ENCODE data around the gene UTS2.

The UTS2 gene

DNA sequence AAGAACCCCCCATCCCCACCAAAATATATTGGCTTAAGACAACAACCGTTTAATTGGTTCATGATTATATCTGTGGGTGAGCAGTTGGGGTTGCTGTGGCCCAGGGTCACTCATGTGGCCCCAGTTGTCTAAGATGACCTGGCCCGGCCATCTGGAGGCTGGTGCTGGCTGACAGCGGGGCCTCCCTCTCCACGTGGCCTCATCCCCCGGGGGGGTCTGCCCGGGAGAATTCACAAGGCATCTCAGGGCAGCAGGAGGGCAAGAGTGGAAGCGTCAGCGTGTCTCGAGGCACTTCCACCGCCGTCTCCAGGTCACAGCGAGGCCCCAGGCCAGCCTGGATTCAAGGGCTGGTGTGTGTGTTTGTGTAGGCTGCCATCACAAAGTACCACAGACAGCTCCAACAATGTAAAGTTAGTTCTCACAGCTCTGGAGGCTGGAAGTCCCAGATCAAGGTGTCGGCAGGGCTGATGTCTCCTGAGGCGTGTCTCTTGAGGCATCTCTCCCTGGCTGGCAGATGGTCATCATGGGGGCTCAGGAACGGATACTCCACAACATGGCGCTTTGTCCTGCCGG is 11.0 kb upstream of the UTS2 start:
- Histone ChIP-seq H3K9me3 (ENCODE audit: control insufficient read depth, low read length) (no peaks in the 10 kb centered on the region), H3K27ac (ENCODE audit: insufficient read depth, low read length, poor library complexity, severe bottlenecking) (no peak overlapping the region), H3K27me3 (replicated peaks; ENCODE audit: control insufficient read depth, insufficient read depth, low read length, poor library complexity, severe bottlenecking) (no peaks in the 10 kb centered on the region), H3K4me3 (ENCODE audit: insufficient read depth, low read depth, low read length, poor library complexity, severe bottlenecking) (no peak overlapping the region), H3K4me1 (ENCODE audit: control insufficient read depth, insufficient read depth, low read length, poor library complexity, severe bottlenecking) (no peaks in the 10 kb centered on the region), H3K36me3 (ENCODE audit: control insufficient read depth, insufficient read depth, low read length) (no peaks in the 10 kb centered on the region)
- DNase-seq, result no peak

DNA sequence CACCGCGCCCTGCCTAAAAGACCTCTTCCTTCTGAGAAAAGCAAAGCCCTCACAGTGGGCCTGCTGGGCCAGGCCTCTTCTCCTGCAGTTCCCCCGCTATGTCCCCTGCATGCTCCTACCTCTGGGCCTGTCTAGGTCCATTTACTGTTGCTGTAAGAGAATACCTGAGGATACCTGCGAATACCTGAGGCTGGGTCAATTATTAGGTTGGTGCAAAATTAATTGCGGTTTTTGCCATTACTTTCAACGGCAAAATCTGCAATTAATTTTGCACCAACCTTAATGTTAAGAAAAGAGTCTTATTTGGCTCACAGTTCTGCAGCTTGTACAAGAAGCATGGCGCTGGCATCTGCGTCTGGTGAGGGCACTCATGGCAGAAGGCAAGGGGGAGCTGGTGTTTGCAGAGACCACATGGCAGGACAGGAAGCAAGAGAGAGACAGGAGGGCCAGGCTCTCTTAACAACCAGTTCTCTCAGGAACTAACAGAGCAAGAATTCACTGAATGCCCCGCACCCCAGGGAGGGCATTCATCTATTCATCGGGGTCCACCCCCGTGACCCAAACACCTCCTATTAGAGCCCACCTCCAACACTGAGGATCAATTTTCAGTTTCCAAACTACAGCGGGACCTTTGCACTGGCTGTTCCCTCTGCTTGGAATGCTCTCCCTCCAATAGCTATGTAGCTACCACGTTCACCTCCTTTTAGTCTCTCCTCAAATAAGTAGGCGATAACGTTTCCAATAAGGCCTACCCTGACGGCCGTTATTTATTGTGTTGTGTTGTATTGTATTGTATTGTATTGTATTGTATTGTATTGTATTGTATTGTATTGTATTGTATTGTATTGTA is 9.6 kb upstream of the UTS2 start:
- no peaks in the 10 kb centered on the region for H3K9me3 ChIP-seq (ENCODE audit: control insufficient read depth, low read length)
- H3K36me3 ChIP-seq (ENCODE audit: control insufficient read depth, insufficient read depth, low read length), result no peaks in the 10 kb centered on the region
- no peaks in the 10 kb centered on the region for H3K4me1 ChIP-seq (ENCODE audit: control insufficient read depth, insufficient read depth, low read length, poor library complexity, severe bottlenecking)

DNA sequence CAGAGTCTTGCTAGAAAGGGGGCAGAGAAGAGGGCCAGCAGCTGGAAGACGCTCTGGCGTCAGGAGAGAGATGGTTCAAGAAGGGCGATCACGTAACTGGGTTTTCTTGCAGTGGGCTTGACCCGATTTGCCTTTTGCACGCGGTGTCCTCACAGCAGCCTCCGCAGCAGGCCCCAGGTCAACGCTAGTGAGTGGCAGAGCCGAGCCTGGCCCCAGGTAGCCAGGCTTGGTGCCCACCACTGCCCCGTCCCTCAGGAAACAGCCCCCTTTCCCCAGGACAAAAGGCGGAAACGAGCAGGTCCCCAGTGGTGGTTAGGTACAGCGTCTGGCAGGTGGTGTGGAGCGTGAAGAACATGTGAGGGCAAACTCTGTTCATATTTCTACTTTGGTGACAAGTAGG is 8.6 kb upstream of the UTS2 start:
- Histone ChIP-seq H3K36me3 (ENCODE audit: control insufficient read depth, insufficient read depth, low read length) (no peaks in the 10 kb centered on the region), H3K4me1 (ENCODE audit: control insufficient read depth, insufficient read depth, low read length, poor library complexity, severe bottlenecking) (no peaks in the 10 kb centered on the region), H3K27ac (ENCODE audit: insufficient read depth, low read length, poor library complexity, severe bottlenecking) (no peak overlapping the region), H3K27me3 (replicated peaks; ENCODE audit: control insufficient read depth, insufficient read depth, low read length, poor library complexity, severe bottlenecking) (no peaks in the 10 kb centered on the region), H3K4me3 (ENCODE audit: insufficient read depth, low read depth, low read length, poor library complexity, severe bottlenecking) (no peak overlapping the region), H3K9me3 (ENCODE audit: control insufficient read depth, low read length) (no peaks in the 10 kb centered on the region)
- DNase-seq, result no peak

More for the DNA sequence above, 9.6 kb upstream of the UTS2 start:
- Histone ChIP-seq H3K4me3 (ENCODE audit: insufficient read depth, low read depth, low read length, poor library complexity, severe bottlenecking) (no peak overlapping the region), H3K27me3 (replicated peaks; ENCODE audit: control insufficient read depth, insufficient read depth, low read length, poor library complexity, severe bottlenecking) (no peaks in the 10 kb centered on the region), H3K27ac (ENCODE audit: insufficient read depth, low read length, poor library complexity, severe bottlenecking) (no peak overlapping the region)
- DNase-seq, result no peak

DNA sequence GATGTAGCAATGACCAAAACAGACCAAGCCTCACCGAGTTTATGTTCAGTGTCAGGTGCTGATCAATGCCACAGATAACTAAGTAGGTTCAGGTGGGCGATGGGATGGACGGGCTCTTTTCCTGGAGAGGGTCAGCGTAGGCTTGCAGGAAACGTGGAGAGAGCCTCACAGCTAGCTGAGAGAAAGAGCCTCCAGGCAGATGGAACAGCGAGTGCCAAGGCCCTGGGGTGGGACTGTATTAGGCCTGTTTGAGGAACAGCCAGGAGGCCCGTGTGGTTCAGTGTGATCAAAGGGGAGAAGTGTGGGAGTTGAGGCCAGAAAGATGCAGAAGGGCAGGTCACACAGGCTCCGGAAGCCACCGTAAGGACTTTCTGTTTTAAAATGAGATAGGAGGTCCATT is 7.3 kb upstream of the UTS2 start:
- H3K27ac ChIP-seq (ENCODE audit: insufficient read depth, low read length, poor library complexity, severe bottlenecking), result no peak overlapping the region
- no peaks in the 10 kb centered on the region for H3K27me3 ChIP-seq (replicated peaks; ENCODE audit: control insufficient read depth, insufficient read depth, low read length, poor library complexity, severe bottlenecking)
- no peak overlapping the region for H3K4me3 ChIP-seq (ENCODE audit: insufficient read depth, low read depth, low read length, poor library complexity, severe bottlenecking)
- DNase-seq, result no peak
- no peaks in the 10 kb centered on the region for H3K36me3 ChIP-seq (ENCODE audit: control insufficient read depth, insufficient read depth, low read length)
- no peaks in the 10 kb centered on the region for H3K9me3 ChIP-seq (ENCODE audit: control insufficient read depth, low read length)
- no peaks in the 10 kb centered on the region for H3K4me1 ChIP-seq (ENCODE audit: control insufficient read depth, insufficient read depth, low read length, poor library complexity, severe bottlenecking)

DNA sequence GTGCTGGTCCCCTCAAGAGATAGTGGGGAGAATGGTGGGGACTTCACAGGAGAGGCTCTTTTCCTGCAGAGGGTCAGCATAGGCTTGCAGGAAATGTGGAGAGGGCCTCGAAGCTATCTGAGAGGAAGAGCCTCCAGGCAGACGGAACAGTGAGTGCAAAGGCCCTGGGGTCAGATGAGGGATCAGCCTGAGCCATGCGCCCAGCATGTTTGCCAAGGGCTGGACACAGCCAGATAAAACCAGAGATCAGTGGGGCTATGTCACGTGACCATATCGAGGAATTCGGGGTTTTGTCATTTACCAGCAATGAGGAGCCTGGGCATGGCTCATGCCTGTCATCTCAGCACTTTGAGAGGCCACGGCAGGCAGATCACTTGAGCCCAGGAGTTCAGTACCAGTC is 6.5 kb upstream of the UTS2 start:
- no peaks in the 10 kb centered on the region for H3K36me3 ChIP-seq (ENCODE audit: control insufficient read depth, insufficient read depth, low read length)
- H3K27me3 ChIP-seq (replicated peaks; ENCODE audit: control insufficient read depth, insufficient read depth, low read length, poor library complexity, severe bottlenecking), result no peaks in the 10 kb centered on the region
- no peak overlapping the region for H3K4me3 ChIP-seq (ENCODE audit: insufficient read depth, low read depth, low read length, poor library complexity, severe bottlenecking)
- H3K4me1 ChIP-seq (ENCODE audit: control insufficient read depth, insufficient read depth, low read length, poor library complexity, severe bottlenecking), result no peaks in the 10 kb centered on the region
- no peak overlapping the region for H3K27ac ChIP-seq (ENCODE audit: insufficient read depth, low read length, poor library complexity, severe bottlenecking)
- no peak for DNase-seq
- no peaks in the 10 kb centered on the region for H3K9me3 ChIP-seq (ENCODE audit: control insufficient read depth, low read length)

DNA sequence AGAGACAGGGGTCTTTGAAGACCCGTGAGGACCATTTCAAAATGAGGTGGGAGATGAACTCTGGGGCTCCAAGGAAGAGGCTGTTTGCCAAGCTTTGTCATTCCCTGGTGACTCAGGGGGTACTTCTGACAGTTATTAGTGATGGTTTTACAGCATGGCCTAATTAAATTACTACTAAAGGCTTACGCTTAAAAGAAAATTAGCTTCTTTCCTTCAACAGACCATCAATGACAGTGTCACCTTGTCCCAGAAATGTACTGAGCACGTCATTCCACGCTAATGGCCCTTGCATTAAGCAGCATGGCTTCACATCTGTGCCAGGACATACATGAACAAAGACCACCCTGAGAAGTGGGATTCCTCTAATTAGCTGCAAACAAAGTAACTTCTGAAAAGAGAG is 5.1 kb upstream of the UTS2 start:
- Histone ChIP-seq H3K36me3 (ENCODE audit: control insufficient read depth, insufficient read depth, low read length) (no peaks in the 10 kb centered on the region), H3K4me1 (ENCODE audit: control insufficient read depth, insufficient read depth, low read length, poor library complexity, severe bottlenecking) (no peaks in the 10 kb centered on the region), H3K9me3 (ENCODE audit: control insufficient read depth, low read length) (no peaks in the 10 kb centered on the region), H3K4me3 (ENCODE audit: insufficient read depth, low read depth, low read length, poor library complexity, severe bottlenecking) (no peak overlapping the region), H3K27me3 (replicated peaks; ENCODE audit: control insufficient read depth, insufficient read depth, low read length, poor library complexity, severe bottlenecking) (no peaks in the 10 kb centered on the region), H3K27ac (ENCODE audit: insufficient read depth, low read length, poor library complexity, severe bottlenecking) (no peak overlapping the region)
- DNase-seq, result no peak

DNA sequence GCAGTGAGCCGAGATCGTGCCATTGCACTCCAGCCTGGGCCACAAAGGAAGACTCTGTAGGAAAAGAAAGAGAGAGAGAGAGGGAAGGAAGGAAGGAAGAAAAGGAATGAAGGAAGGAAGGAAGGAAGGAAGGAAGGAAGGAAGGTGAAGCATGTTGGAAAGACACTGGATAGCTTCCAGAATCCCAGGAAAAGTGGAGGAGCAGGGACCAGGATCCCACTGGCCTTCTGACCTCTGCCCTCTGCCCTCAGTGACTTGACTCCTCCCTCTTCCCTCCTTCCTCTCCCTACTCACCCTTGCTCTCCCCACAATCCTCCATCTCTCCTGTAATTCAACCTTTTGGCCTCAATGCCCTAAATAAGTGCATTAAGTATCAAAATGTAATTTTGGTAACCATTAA is 4.1 kb upstream of the UTS2 start:
- no peaks in the 10 kb centered on the region for H3K27me3 ChIP-seq (replicated peaks; ENCODE audit: control insufficient read depth, insufficient read depth, low read length, poor library complexity, severe bottlenecking)
- DNase-seq, result no peak
- no peaks in the 10 kb centered on the region for H3K36me3 ChIP-seq (ENCODE audit: control insufficient read depth, insufficient read depth, low read length)
- H3K4me1 ChIP-seq (ENCODE audit: control insufficient read depth, insufficient read depth, low read length, poor library complexity, severe bottlenecking), result no peaks in the 10 kb centered on the region
- no peak overlapping the region for H3K27ac ChIP-seq (ENCODE audit: insufficient read depth, low read length, poor library complexity, severe bottlenecking)
- H3K4me3 ChIP-seq (ENCODE audit: insufficient read depth, low read depth, low read length, poor library complexity, severe bottlenecking), result no peak overlapping the region
- H3K9me3 ChIP-seq (ENCODE audit: control insufficient read depth, low read length), result no peaks in the 10 kb centered on the region

DNA sequence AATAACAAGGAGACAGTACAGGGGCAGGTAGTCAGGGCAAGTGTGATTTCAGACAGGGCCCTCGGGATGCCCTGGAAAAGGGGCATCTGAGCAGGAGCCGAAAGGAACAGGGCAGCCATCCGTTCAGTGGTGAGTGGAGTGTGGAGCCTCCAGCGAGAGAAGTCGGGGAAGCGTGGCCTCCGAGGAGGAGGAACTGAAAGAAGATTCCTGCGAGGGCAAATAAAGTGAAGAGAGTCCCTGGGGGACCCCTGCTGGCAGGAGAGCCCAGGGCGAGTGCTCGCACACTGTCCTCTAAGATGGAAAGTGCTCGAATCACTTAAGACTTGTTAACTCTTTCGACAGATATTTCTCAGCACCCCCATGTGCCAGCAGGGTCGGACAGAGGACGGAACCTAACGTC is 3.5 kb upstream of the UTS2 start:
- Histone ChIP-seq H3K27ac (ENCODE audit: insufficient read depth, low read length, poor library complexity, severe bottlenecking) (no peak overlapping the region), H3K36me3 (ENCODE audit: control insufficient read depth, insufficient read depth, low read length) (no peaks in the 10 kb centered on the region), H3K9me3 (ENCODE audit: control insufficient read depth, low read length) (no peaks in the 10 kb centered on the region), H3K4me1 (ENCODE audit: control insufficient read depth, insufficient read depth, low read length, poor library complexity, severe bottlenecking) (no peaks in the 10 kb centered on the region), H3K27me3 (replicated peaks; ENCODE audit: control insufficient read depth, insufficient read depth, low read length, poor library complexity, severe bottlenecking) (no peaks in the 10 kb centered on the region), H3K4me3 (ENCODE audit: insufficient read depth, low read depth, low read length, poor library complexity, severe bottlenecking) (no peak overlapping the region)
- DNase-seq, result no peak

DNA sequence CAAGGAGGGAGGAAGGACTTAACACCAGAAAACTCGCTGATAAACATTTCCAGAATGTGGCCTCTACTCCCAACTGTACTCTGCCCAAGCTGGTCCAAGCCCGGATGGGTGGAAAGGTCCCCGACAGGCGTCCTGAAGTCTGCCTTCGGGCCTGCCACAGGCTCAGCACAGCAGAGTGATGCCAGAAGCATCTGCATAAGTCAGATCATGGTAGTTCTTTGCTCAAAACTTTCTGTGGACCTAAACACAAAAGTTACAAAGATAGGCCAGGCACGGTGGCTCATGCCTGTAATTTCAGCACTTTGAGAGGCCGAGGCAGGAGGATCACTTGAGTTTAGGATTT is 790 bp upstream of the UTS2 start:
- H3K27ac ChIP-seq (ENCODE audit: insufficient read depth, low read length, poor library complexity, severe bottlenecking), result no peak overlapping the region
- no peak for DNase-seq
- H3K9me3 ChIP-seq (ENCODE audit: control insufficient read depth, low read length), result no peaks in the 10 kb centered on the region
- H3K36me3 ChIP-seq (ENCODE audit: control insufficient read depth, insufficient read depth, low read length), result no peaks in the 10 kb centered on the region
- H3K4me1 ChIP-seq (ENCODE audit: control insufficient read depth, insufficient read depth, low read length, poor library complexity, severe bottlenecking), result no peaks in the 10 kb centered on the region
- no peak overlapping the region for H3K4me3 ChIP-seq (ENCODE audit: insufficient read depth, low read depth, low read length, poor library complexity, severe bottlenecking)
- no peaks in the 10 kb centered on the region for H3K27me3 ChIP-seq (replicated peaks; ENCODE audit: control insufficient read depth, insufficient read depth, low read length, poor library complexity, severe bottlenecking)

DNA sequence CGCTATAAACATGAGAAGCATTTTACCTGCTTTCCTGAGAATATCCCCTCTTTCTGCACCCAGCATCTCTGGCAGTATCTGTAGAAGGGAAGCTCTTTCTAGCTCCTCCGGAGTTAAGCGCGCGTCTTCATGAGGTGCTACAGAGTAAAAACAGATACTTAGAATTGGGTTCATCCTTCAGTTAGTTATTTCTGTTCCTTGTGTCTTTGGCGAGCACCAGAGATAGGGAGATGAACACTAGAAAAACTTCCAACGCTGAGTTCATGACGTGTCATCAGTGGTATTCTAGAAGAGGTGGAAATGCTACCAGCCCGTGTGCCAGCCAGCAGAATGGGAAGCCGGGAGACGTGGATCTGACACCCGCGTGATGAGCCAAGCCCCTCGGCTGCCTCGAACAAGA is 2.1 kb downstream of the UTS2 start:
- H3K4me1 ChIP-seq (ENCODE audit: control insufficient read depth, insufficient read depth, low read length, poor library complexity, severe bottlenecking), result no peaks in the 10 kb centered on the region
- DNase-seq, result no peak
- H3K27ac ChIP-seq (ENCODE audit: insufficient read depth, low read length, poor library complexity, severe bottlenecking), result no peak overlapping the region
- no peak overlapping the region for H3K4me3 ChIP-seq (ENCODE audit: insufficient read depth, low read depth, low read length, poor library complexity, severe bottlenecking)
- no peaks in the 10 kb centered on the region for H3K9me3 ChIP-seq (ENCODE audit: control insufficient read depth, low read length)
- H3K36me3 ChIP-seq (ENCODE audit: control insufficient read depth, insufficient read depth, low read length), result no peaks in the 10 kb centered on the region
- H3K27me3 ChIP-seq (replicated peaks; ENCODE audit: control insufficient read depth, insufficient read depth, low read length, poor library complexity, severe bottlenecking), result no peaks in the 10 kb centered on the region
